ENCODE measurements around the gene ZMIZ2.

The ZMIZ2 gene

GRCh38 chr7:44757311-44757710 lies 8.7 kb downstream of the ZMIZ2 start:
- DNase-seq (ENCODE audit: low read depth in 2 of 2) = no peak

GRCh38 chr7:44757739-44758138 lies 9.1 kb downstream of the ZMIZ2 start:
- DNase-seq (ENCODE audit: low read depth in 2 of 2) = no peak

- DNase-seq (ENCODE audit: low read depth in 2 of 2) = no peak
Measured at GRCh38 chr7:44759246-44759645, 10.6 kb downstream of the ZMIZ2 start.

- DNase-seq (ENCODE audit: low read depth in 2 of 2) = no peak
Measured at GRCh38 chr7:44760034-44760580, 11.5 kb downstream of the ZMIZ2 start.

GRCh38 chr7:44761207-44762161 lies 12.8 kb downstream of the ZMIZ2 start:
- no peak for DNase-seq (ENCODE audit: low read depth in 2 of 2)

GRCh38 chr7:44762300-44762699 lies 13.7 kb downstream of the ZMIZ2 start:
- no peak for DNase-seq (ENCODE audit: low read depth in 2 of 2)

GRCh38 chr7:44762726-44763522 lies 14.3 kb downstream of the ZMIZ2 start:
- DNase-seq (ENCODE audit: low read depth in 2 of 2) = no peak

GRCh38 chr7:44764081-44764480 lies 15.4 kb downstream of the ZMIZ2 start:
- DNase-seq (ENCODE audit: low read depth in 2 of 2) = no peak

- DNase-seq (ENCODE audit: low read depth in 2 of 2) = no peak
Measured at GRCh38 chr7:44764665-44765578, 16.3 kb downstream of the ZMIZ2 start.

- DNase-seq (ENCODE audit: low read depth in 2 of 2) = no peak
Measured at GRCh38 chr7:44765579-44766415, 17.1 kb downstream of the ZMIZ2 start.

GRCh38 chr7:44766416-44766801 lies 17.8 kb downstream of the ZMIZ2 start:
- DNase-seq (ENCODE audit: low read depth in 2 of 2) = no peak

- no peak for DNase-seq (ENCODE audit: low read depth in 2 of 2)
Measured at GRCh38 chr7:44767134-44767911, 18.7 kb downstream of the ZMIZ2 start.

- no peak for DNase-seq (ENCODE audit: low read depth in 2 of 2)
Measured at GRCh38 chr7:44767912-44768627, 19.4 kb downstream of the ZMIZ2 start.

- DNase-seq (ENCODE audit: low read depth in 2 of 2) = no peak
Measured at GRCh38 chr7:44768628-44769371, 20.2 kb downstream of the ZMIZ2 start.

GRCh38 chr7:44769376-44769775 lies 20.7 kb downstream of the ZMIZ2 start:
- DNase-seq (ENCODE audit: low read depth in 2 of 2) = no peak

- DNase-seq (ENCODE audit: low read depth in 2 of 2) = no peak
Measured at GRCh38 chr7:44769776-44770294, 21.2 kb downstream of the ZMIZ2 start.

- no peak for DNase-seq (ENCODE audit: low read depth in 2 of 2)
Measured at GRCh38 chr7:44771358-44771757, 22.7 kb downstream of the ZMIZ2 start.

- DNase-seq (ENCODE audit: low read depth in 2 of 2) = no peak
Measured at GRCh38 chr7:44772440-44772839, 23.8 kb downstream of the ZMIZ2 start.

Measured in activated CD4-positive, alpha-beta T cell treated with anti-CD3 and anti-CD28 coated beads for 24 hours (primary cell).